Loucy (cell line): Measurements from ENCODE around the gene MACF1.

Experiments used
- H2AFZ ChIP-seq: fragments of 200-600 bp; sonication (generic); 2 replicates; pipeline ENCODE4 v1.6.0; 2016; ENCODE audit warnings: antibody characterized with exemption, mild to moderate bottlenecking, low read length, moderate library complexity
- H3F3A ChIP-seq: fragments of 200-600 bp; 2 replicates; pipeline ENCODE4 v1.6.0; 2016; ENCODE audit warnings: antibody characterized with exemption, low read depth, mild to moderate bottlenecking
- H3K27me3 ChIP-seq: fragments of 200-600 bp; sonication (generic); 2 replicates; pipeline ENCODE4 v1.6.1; 2014; ENCODE audit warnings: low read length, mild to moderate bottlenecking; ENCODE audit not compliant: insufficient read depth, poor library complexity, severe bottlenecking
- H3K36me3 ChIP-seq: fragments of 200-600 bp; sonication (generic); 2 replicates; pipeline ENCODE4 v1.6.1; 2016; ENCODE audit warnings: low read length; ENCODE audit not compliant: insufficient read depth
- H3K4me1 ChIP-seq: fragments of 200-600 bp; sonication (generic); 2 replicates; pipeline ENCODE4 v1.5.1; 2014; ENCODE audit warnings: low read length, mild to moderate bottlenecking; ENCODE audit not compliant: insufficient read depth, poor library complexity, severe bottlenecking
- H3K4me2 ChIP-seq: fragments of 200-600 bp; sonication (generic); 2 replicates; pipeline ENCODE4 v1.6.0; 2014; ENCODE audit warnings: antibody characterized with exemption, low read length, low read depth, mild to moderate bottlenecking; ENCODE audit not compliant: poor library complexity, severe bottlenecking
- H3K4me3 ChIP-seq: fragments of 200-600 bp; sonication (generic); 2 replicates; pipeline ENCODE4 v1.5.1; 2014; ENCODE audit warnings: low read length, mild to moderate bottlenecking, mixed read lengths; ENCODE audit not compliant: poor library complexity, severe bottlenecking
- H3K79me2 ChIP-seq: fragments of 200-600 bp; sonication (generic); 2 replicates; pipeline ENCODE4 v1.6.1; 2014; ENCODE audit warnings: low read length; ENCODE audit not compliant: insufficient read depth
- H3K9ac ChIP-seq: fragments of 200-600 bp; sonication (generic); 2 replicates; pipeline ENCODE4 v1.6.0; 2014; ENCODE audit warnings: mild to moderate bottlenecking, low read depth, low read length, moderate library complexity; ENCODE audit not compliant: poor library complexity, severe bottlenecking
- H3K9me2 ChIP-seq: fragments of 200-600 bp; sonication (generic); replicated peaks from 2 replicates; pipeline ENCODE4 v1.6.1; 2016; ENCODE audit warnings: low read depth, low read length, mixed read lengths
- H3K9me3 ChIP-seq: fragments of 200-600 bp; sonication (generic); 2 replicates; pipeline ENCODE4 v1.6.1; 2014; ENCODE audit warnings: mild to moderate bottlenecking, antibody characterized with exemption, low read length, low read depth; ENCODE audit not compliant: insufficient read depth
- H4K20me1 ChIP-seq: fragments of 200-600 bp; sonication (generic); 2 replicates; pipeline ENCODE4 v1.6.0; 2014; ENCODE audit warnings: antibody characterized with exemption, low read length, mild to moderate bottlenecking; ENCODE audit not compliant: insufficient read depth, poor library complexity, severe bottlenecking
- CTCF ChIP-seq: fragments of 200-600 bp; sonication (generic); conservative IDR thresholded peaks from 2 replicates; pipeline ENCODE4 v1.5.1; 2014; ENCODE audit warnings: mild to moderate bottlenecking, antibody characterized with exemption, low read length
- EZH2phosphoT487 ChIP-seq: fragments of 200-600 bp; IDR thresholded peaks from 2 replicates; pipeline ENCODE4 v1.6.1; 2018; ENCODE audit warnings: antibody characterized with exemption, mild to moderate bottlenecking, moderate library complexity, borderline replicate concordance

MACF1 gene

DNA sequence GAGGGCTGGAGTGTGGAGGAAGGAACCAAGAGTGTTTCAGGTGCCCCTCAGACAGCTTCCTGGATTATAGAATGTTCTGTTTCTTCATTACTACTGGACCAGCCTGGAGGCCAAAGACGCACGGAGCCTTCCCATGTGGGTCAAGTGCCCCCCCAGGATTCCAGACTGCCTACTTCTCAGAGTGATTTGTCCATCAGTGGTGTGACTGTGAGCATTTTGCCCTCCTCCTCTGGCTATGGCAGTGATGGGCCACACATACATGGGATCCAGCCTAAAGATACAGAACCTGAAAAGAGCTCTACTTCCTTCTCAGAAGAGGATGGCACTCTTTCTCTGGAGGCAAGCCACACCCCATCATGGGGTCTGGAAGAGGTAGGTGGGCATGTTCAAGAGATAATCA is 64.9 kb downstream of the MACF1 start:
- Histone ChIP-seq H3K4me3 (no peak overlapping the region), H4K20me1 (peaks cover 80% of the 10 kb centered on the region), H3K4me1 (peaks cover 46% of the 10 kb centered on the region), H2AFZ (no peak overlapping the region), H3K36me3 (peaks cover 23% of the 10 kb centered on the region; the same call in 1 of the 2 replicates), H3K4me2 (peak overlapping the region; percentile 42), H3K9me2 (no peaks in the 10 kb centered on the region), H3K79me2 (peaks cover 91% of the 10 kb centered on the region), H3K9ac (peak overlapping the region; percentile 29), H3K27me3 (no peaks in the 10 kb centered on the region), H3F3A (no peaks in the 10 kb centered on the region; the same call in 1 of the 2 replicates), H3K9me3 (no peaks in the 10 kb centered on the region)
- no peak for TF ChIP-seq CTCF
- TF ChIP-seq EZH2phosphoT487: no peak

DNA sequence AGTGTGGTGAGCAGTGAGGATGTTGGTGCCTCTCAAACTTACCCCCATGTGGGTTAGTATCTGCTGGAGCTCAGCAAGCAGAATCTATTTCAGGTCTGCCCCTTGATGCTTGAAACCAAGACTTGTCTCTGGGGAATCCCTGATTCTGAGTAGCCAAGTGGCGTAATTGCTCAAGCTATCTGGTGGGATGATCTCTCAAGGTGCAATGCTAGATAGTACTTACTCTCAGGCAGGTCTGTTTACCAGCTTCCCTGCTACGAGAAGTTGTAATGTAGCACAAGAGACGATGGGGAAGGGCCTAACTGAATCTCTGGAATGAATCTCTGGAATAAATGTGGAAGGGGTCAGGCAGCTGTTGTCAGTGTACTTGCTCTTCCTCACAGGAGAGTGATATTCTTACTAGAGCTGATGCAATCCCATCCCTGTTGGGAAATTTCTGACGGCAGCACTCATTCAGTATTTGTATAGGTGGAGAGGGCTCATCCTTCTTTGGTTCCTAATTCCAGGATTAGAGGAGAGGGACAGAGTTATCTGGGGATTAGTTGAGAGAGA is 65.4 kb downstream of the MACF1 start:
- Histone ChIP-seq H4K20me1 (peaks cover 83% of the 10 kb centered on the region), H3K79me2 (peaks cover 94% of the 10 kb centered on the region), H3K4me3 (peak overlapping the region; percentile 3), H2AFZ (no peak overlapping the region), H3K9me3 (no peaks in the 10 kb centered on the region), H3K36me3 (peaks cover 23% of the 10 kb centered on the region; the same call in 1 of the 2 replicates), H3K27me3 (no peaks in the 10 kb centered on the region), H3F3A (no peaks in the 10 kb centered on the region; the same call in 1 of the 2 replicates), H3K4me1 (peaks cover 46% of the 10 kb centered on the region), H3K4me2 (peak overlapping the region; percentile 42), H3K9me2 (no peaks in the 10 kb centered on the region), H3K9ac (no peak overlapping the region)
- TF ChIP-seq EZH2phosphoT487: no peak
- TF ChIP-seq CTCF: no peak

DNA sequence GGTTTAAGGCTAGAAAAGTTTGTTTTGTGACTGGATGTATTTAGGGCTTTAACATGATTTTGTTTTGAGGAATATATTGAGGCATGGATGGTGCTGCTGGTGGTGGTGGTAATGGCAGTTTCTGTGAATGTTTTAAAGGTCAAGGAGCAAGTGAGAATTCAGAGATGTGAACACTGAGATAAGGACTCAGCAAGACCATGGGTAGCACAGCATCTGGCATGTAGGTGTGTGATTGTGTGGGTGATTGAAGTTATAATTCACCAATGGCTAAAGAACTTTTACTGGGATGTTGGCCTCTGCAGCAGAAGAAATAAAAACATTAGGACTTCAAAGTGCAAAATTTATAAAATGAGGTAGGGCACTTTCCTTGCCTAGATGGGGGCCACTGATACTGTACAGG is 65.9 kb downstream of the MACF1 start:
- H3K4me1 ChIP-seq: peaks cover 46% of the 10 kb centered on the region

More for the DNA sequence above, 65.9 kb downstream of the MACF1 start:
- Histone ChIP-seq H3K9ac (no peak overlapping the region), H3K27me3 (no peaks in the 10 kb centered on the region), H3K4me3 (no peak overlapping the region), H4K20me1 (peaks cover 79% of the 10 kb centered on the region), H3K36me3 (peaks cover 23% of the 10 kb centered on the region; the same call in 1 of the 2 replicates), H2AFZ (no peak overlapping the region), H3K9me3 (no peaks in the 10 kb centered on the region), H3K9me2 (no peaks in the 10 kb centered on the region), H3K4me2 (peak overlapping the region; percentile 42), H3F3A (no peaks in the 10 kb centered on the region; the same call in 1 of the 2 replicates), H3K79me2 (peaks cover 94% of the 10 kb centered on the region)
- no peak for TF ChIP-seq CTCF
- no peak for TF ChIP-seq EZH2phosphoT487
